ENCODE measurements around the gene CNN1. TPM values are rescaled to one million over a fixed set of nuclear protein-coding genes. Genes with fewer than 3 reads are reported as not detected.

Gene CNN1
- total RNA-seq (2021) (0.44 TPM in 1 of 2 replicates, not detected in the other), Bru-seq, nascent RNA (percentile 10 among the genes with signal in this experiment), BruChase-seq, experiment 1, labeled RNA remaining after a 2-hour chase (percentile 26 among the genes with signal in this experiment), BruChase-seq, experiment 2, labeled RNA remaining after a 6-hour chase (percentile 46 among the genes with signal in this experiment)
- long read RNA-seq, partial matches to known transcripts, result 0 of 1 reads
- long read RNA-seq, other reads (novel, unspliced or antisense), result 1 of 1 reads

DNA sequence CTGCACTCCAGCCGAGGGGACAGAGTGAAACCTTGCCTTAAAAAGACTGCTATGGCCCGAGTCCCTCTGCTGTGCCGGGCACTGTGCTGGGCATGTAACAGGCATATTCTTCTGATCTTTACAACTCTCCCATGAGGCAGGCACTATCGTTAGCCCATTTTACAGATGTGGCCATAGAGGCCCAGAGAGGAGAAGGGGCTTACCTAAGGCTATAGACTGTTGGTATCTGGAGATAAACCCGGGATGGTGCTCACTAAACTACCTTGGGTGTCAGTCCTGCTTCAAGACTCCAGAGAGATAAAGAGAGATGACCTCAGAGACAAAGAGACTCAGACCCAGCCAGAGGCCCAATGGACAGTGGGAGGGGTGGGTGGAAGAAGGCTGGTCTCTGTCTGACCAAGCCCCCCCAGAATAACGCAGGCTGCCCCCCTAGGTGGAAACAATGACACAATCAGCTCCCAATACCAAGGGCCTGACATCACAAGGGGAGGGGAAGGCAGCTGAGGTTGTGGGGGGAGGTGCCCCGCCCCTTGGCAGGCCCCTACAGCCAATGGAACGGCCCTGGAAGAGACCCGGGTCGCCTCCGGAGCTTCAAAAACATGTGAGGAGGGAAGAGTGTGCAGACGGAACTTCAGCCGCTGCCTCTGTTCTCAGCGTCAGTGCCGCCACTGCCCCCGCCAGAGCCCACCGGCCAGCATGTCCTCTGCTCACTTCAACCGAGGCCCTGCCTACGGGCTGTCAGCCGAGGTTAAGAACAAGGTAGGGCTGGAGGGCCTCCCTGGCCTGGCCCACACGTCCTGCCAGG is at the start of gene CNN1:
TSS of gene CNN1 (plus strand) at position 620 of the 805 bp plus-strand sequence. CDS start at position 697, 77 bp downstream.
- DNase-seq, result no peak
- no peaks in the 10 kb centered on the region for H4K20me1 ChIP-seq (ENCODE audit: insufficient read depth)
- H3F3A ChIP-seq (ENCODE audit: insufficient read depth, low read depth), result peaks cover 30% of the 10 kb centered on the region; the same call in 1 of the 2 replicates
- peaks cover 4% of the 10 kb centered on the region for H3K4me1 ChIP-seq (replicated peaks; ENCODE audit: insufficient read depth)
- no peak within 1 kb of the TSS for H3K4me3 ChIP-seq
- H3K79me2 ChIP-seq (ENCODE audit: low read depth), result no peaks in the 10 kb centered on the region
- POLR2A ChIA-PET (ENCODE audit: unreplicated experiment), result no interaction called here
- no TSS peak for BruUV-seq (replicated peaks)
- intact Hi-C loops (cut with micrococcal nuclease; ENCODE audit: unreplicated experiment), result no loop called here
- CTCF ChIA-PET, result interaction anchor here (0.5 to 0.6 kb wide), 3 partner anchors 20 to 79 kb away, joined by 3 to 8 read pairs (median 3); partner anchors contain the start of gene ELOF1
- TF ChIP-seq, protein P1, sequence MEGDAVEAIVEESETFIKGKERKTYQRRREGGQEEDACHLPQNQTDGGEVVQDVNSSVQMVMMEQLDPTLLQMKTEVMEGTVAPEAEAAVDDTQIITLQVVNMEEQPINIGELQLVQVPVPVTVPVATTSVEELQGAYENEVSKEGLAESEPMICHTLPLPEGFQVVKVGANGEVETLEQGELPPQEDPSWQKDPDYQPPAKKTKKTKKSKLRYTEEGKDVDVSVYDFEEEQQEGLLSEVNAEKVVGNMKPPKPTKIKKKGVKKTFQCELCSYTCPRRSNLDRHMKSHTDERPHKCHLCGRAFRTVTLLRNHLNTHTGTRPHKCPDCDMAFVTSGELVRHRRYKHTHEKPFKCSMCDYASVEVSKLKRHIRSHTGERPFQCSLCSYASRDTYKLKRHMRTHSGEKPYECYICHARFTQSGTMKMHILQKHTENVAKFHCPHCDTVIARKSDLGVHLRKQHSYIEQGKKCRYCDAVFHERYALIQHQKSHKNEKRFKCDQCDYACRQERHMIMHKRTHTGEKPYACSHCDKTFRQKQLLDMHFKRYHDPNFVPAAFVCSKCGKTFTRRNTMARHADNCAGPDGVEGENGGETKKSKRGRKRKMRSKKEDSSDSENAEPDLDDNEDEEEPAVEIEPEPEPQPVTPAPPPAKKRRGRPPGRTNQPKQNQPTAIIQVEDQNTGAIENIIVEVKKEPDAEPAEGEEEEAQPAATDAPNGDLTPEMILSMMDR (conservative IDR thresholded peaks at IDR 0.05), result no peak
- no peak for TF ChIP-seq EZH2 (IDR thresholded peaks at IDR 0.05; ENCODE audit: low read depth)
- no peaks in the 10 kb centered on the region for H3K9me3 ChIP-seq (ENCODE audit: insufficient read depth, low read depth)
- H2AFZ ChIP-seq, result no peak within 1 kb of the TSS
- H3K9me2 ChIP-seq (ENCODE audit: insufficient read depth), result no peaks in the 10 kb centered on the region
- no peaks in the 10 kb centered on the region for H3K36me3 ChIP-seq (ENCODE audit: low read depth)
- no peak within 1 kb of the TSS for H3K4me2 ChIP-seq
- no peaks in the 10 kb centered on the region for H3K27me3 ChIP-seq (ENCODE audit: insufficient read depth, low read depth)
- no peak within 1 kb of the TSS for H3K27ac ChIP-seq

DNA sequence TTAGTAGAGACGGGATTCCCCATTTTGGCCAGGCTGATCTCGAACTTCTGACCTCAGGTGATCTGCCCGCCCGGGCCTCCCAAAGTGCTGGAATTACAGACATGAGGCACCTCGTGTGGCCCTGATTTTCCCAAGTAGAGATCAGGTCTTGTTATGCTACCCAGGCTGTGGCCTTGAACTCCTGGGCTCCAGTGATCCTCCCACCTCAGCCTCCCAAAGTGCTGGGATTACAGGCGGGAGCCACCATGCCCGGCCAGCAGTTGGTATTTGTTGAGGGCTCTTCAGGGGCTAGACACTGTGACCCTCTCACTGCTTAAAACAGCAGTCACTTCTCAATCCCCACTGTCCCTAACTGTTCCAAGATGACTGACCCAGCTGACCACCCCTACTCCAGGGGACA is 49.3 kb upstream of the CNN1 start:
- Histone ChIP-seq H3K9me3 (ENCODE audit: insufficient read depth, low read depth) (no peaks in the 10 kb centered on the region), H3K27ac (no peak overlapping the region), H2AFZ (no peak overlapping the region), H3K4me1 (replicated peaks; ENCODE audit: insufficient read depth) (no peaks in the 10 kb centered on the region), H3K36me3 (ENCODE audit: low read depth) (no peaks in the 10 kb centered on the region), H3K27me3 (ENCODE audit: insufficient read depth, low read depth) (no peaks in the 10 kb centered on the region), H3F3A (ENCODE audit: insufficient read depth, low read depth) (no peaks in the 10 kb centered on the region; the same call in 1 of the 2 replicates), H3K79me2 (ENCODE audit: low read depth) (no peaks in the 10 kb centered on the region), H3K4me3 (no peak overlapping the region), H3K4me2 (no peak overlapping the region), H4K20me1 (ENCODE audit: insufficient read depth) (no peaks in the 10 kb centered on the region), H3K9me2 (ENCODE audit: insufficient read depth) (no peaks in the 10 kb centered on the region)
- no TSS peak for BruUV-seq (replicated peaks)
- POLR2A ChIA-PET (ENCODE audit: unreplicated experiment), result no interaction called here
- no peak for TF ChIP-seq EZH2 (IDR thresholded peaks at IDR 0.05; ENCODE audit: low read depth)
- TF ChIP-seq, protein P1 (conservative IDR thresholded peaks at IDR 0.05), result no peak
- intact Hi-C loops (cut with micrococcal nuclease; ENCODE audit: unreplicated experiment), result no loop called here
- CTCF ChIA-PET, result no interaction called here
- no peak for DNase-seq

DNA sequence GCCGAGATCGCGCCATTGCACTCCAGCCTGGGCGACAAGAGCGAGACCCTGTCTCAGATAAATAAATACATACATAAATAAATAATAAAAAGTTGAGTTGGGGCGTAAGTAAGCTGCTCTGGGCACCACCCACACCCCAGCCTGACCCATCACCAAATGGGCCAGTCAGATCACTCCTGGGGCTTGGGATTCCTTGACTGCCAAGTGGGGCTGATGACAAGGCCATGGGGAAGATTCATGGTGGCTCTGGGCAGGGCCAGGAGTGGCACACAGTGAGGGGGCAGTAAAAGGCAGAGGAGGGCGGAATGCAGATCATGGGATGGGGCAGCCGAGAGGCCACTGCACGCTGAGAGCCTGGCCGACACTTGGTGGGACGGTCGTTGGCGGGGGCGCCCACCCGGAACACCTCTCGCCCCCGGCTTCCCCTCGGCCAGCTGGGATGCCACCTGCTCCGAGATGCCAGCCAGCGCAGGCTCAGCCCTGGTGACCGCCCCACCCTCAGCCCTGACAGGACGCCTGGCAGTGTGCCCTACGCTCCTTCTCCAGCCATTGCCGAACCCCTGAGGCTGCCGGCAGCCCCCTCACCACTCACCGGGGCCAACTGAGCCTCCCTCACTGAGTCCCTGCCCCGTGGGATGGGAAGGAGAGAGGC is 43.9 kb upstream of the CNN1 start:
- Histone ChIP-seq H4K20me1 (ENCODE audit: insufficient read depth) (no peaks in the 10 kb centered on the region), H3K4me3 (no peak overlapping the region), H3K4me1 (replicated peaks; ENCODE audit: insufficient read depth) (no peaks in the 10 kb centered on the region), H3K79me2 (ENCODE audit: low read depth) (no peaks in the 10 kb centered on the region), H3K27me3 (ENCODE audit: insufficient read depth, low read depth) (no peaks in the 10 kb centered on the region), H3K27ac (no peak overlapping the region), H2AFZ (no peak overlapping the region), H3K9me3 (ENCODE audit: insufficient read depth, low read depth) (no peaks in the 10 kb centered on the region), H3K4me2 (no peak overlapping the region), H3K9me2 (ENCODE audit: insufficient read depth) (no peaks in the 10 kb centered on the region), H3F3A (ENCODE audit: insufficient read depth, low read depth) (no peaks in the 10 kb centered on the region), H3K36me3 (ENCODE audit: low read depth) (no peaks in the 10 kb centered on the region)
- intact Hi-C loops (cut with micrococcal nuclease; ENCODE audit: unreplicated experiment), result no loop called here
- no TSS peak for BruUV-seq (replicated peaks)
- no peak for TF ChIP-seq EZH2 (IDR thresholded peaks at IDR 0.05; ENCODE audit: low read depth)
- TF ChIP-seq, protein P1 (conservative IDR thresholded peaks at IDR 0.05), result no peak
- POLR2A ChIA-PET (ENCODE audit: unreplicated experiment), result no interaction called here
- CTCF ChIA-PET, result no interaction called here
- no peak for DNase-seq

All from PC-9 (cell line).